Astrocyte (in vitro differentiated cells and primary cell): Measurements from ENCODE around the gene GRIK3. TPM values are rescaled to one million over a fixed set of nuclear protein-coding genes. Genes with fewer than 3 reads are reported as not detected.

Source experiments
- DNase-seq: peaks from one replicate; pipeline ENCODE4 v3.0.0-alpha.2; 2010; ENCODE audit warnings: low read depth
- FAIRE-seq: peaks from 2 replicates; lab custom pipeline; 2011; peaks lifted over from hg19 to GRCh38; lab: Jason Lieb, UNC
- H2AFZ ChIP-seq: 2 replicates; pipeline ENCODE4 v1.6.0; 2012; ENCODE audit warnings: low read depth, low read length, inconsistent platforms
- H3K27ac ChIP-seq: 2 replicates; pipeline ENCODE4 v1.5.1; 2011; ENCODE audit warnings: low read depth, low read length, inconsistent platforms
- H3K27me3 ChIP-seq: 2 replicates; pipeline ENCODE4 v1.6.0; 2011; ENCODE audit warnings: low read length, inconsistent platforms; ENCODE audit not compliant: insufficient read depth
- H3K36me3 ChIP-seq: 2 replicates; pipeline ENCODE4 v1.5.1; 2011; ENCODE audit warnings: low read length, inconsistent platforms; ENCODE audit not compliant: insufficient read depth
- H3K4me1 ChIP-seq: 2 replicates; pipeline ENCODE4 v1.5.1; 2011; ENCODE audit warnings: low read length, inconsistent platforms; ENCODE audit not compliant: insufficient read depth
- H3K4me2 ChIP-seq: 2 replicates; pipeline ENCODE4 v1.6.0; 2012; ENCODE audit warnings: low read length, inconsistent platforms
- H3K4me3 ChIP-seq: 2 replicates; pipeline ENCODE4 v1.5.1; 2011; ENCODE audit warnings: low read depth, mild to moderate bottlenecking, low read length, inconsistent platforms; ENCODE audit not compliant: insufficient read depth
- H3K79me2 ChIP-seq: 2 replicates; pipeline ENCODE4 v1.6.0; 2012; ENCODE audit warnings: mild to moderate bottlenecking, low read length, inconsistent platforms; ENCODE audit not compliant: insufficient read depth
- H3K9ac ChIP-seq: 2 replicates; pipeline ENCODE4 v1.6.0; 2012; ENCODE audit warnings: mild to moderate bottlenecking, low read length, inconsistent platforms
- H3K9me3 ChIP-seq: 2 replicates; pipeline ENCODE4 v1.5.1; 2012; ENCODE audit warnings: low read depth, mild to moderate bottlenecking, low read length, inconsistent platforms; ENCODE audit not compliant: insufficient read depth
- H4K20me1 ChIP-seq: 2 replicates; pipeline ENCODE4 v1.6.0; 2012; ENCODE audit warnings: low read length, inconsistent platforms; ENCODE audit not compliant: insufficient read depth
- H3K27ac Mint-ChIP-seq: one replicate; pipeline ENCODE4 v1.8.0; 2021; ENCODE audit warnings: mild to moderate bottlenecking, mixed read lengths; ENCODE audit not compliant: unreplicated experiment
- H3K27me3 Mint-ChIP-seq: one replicate; pipeline ENCODE4 v1.8.0; 2021; ENCODE audit warnings: low read depth, mixed read lengths; ENCODE audit not compliant: unreplicated experiment
- H3K36me3 Mint-ChIP-seq: one replicate; pipeline ENCODE4 v1.8.0; 2021; ENCODE audit warnings: low read depth, mixed read lengths; ENCODE audit not compliant: unreplicated experiment
- H3K4me1 Mint-ChIP-seq: one replicate; pipeline ENCODE4 v1.8.0; 2021; ENCODE audit warnings: low read depth, mixed read lengths; ENCODE audit not compliant: unreplicated experiment
- H3K4me3 Mint-ChIP-seq: one replicate; pipeline ENCODE4 v1.8.0; 2021; ENCODE audit warnings: mild to moderate bottlenecking, moderate library complexity, mixed read lengths; ENCODE audit not compliant: unreplicated experiment
- H3K9me3 Mint-ChIP-seq: one replicate; pipeline ENCODE4 v1.8.0; 2021; ENCODE audit warnings: mild to moderate bottlenecking, mixed read lengths; ENCODE audit not compliant: unreplicated experiment
- CTCF ChIP-seq: IDR thresholded peaks from 2 replicates; pipeline ENCODE4 v1.5.1; 2011; ENCODE audit warnings: low read depth, mild to moderate bottlenecking, inconsistent platforms, low read length, moderate library complexity; ENCODE audit not compliant: insufficient read depth
- EZH2 ChIP-seq: IDR thresholded peaks from 2 replicates; pipeline ENCODE4 v1.6.1; 2012; ENCODE audit warnings: mild to moderate bottlenecking, low read length, inconsistent platforms; ENCODE audit not compliant: insufficient read depth
- total RNA-seq: library from RNA; stranded (reverse); gene quantifications from 2 replicates; pipeline ENCODE4 v1.2.1, GENCODE V29; 2021

GRIK3 gene
- total RNA-seq, 1 donor from 2014 or later, result 0.16 TPM

GRCh38 chr1:36977731-36978406 lies 56.4 kb downstream of the GRIK3 start:
- Histone ChIP-seq H2AFZ (no peak overlapping the region), H3K4me3 (no peak overlapping the region), H3K9me3 (peaks cover 11% of the 10 kb centered on the region), H3K27me3 (no peaks in the 10 kb centered on the region), H4K20me1 (no peaks in the 10 kb centered on the region), H3K36me3 (no peaks in the 10 kb centered on the region), H3K9ac (no peak overlapping the region), H3K4me1 (no peaks in the 10 kb centered on the region), H3K27ac (no peak overlapping the region), H3K4me2 (no peak overlapping the region), H3K79me2 (no peaks in the 10 kb centered on the region)
- Mint-ChIP-seq H3K4me3 (no peak overlapping the region), H3K27me3 (peaks cover 56% of the 10 kb centered on the region), H3K9me3 (peaks cover 10% of the 10 kb centered on the region), H3K4me1 (peaks cover 1% of the 10 kb centered on the region), H3K36me3 (peaks cover 2% of the 10 kb centered on the region), H3K27ac (no peak overlapping the region)
- FAIRE-seq (no peak), DNase-seq (no peak)
- TF ChIP-seq CTCF (no peak), EZH2 (no peak)

GRCh38 chr1:36975642-36976041 lies 58.7 kb downstream of the GRIK3 start:
- Mint-ChIP-seq H3K27me3 (peaks cover 46% of the 10 kb centered on the region), H3K4me3 (no peak overlapping the region), H3K36me3 (peaks cover 2% of the 10 kb centered on the region), H3K27ac (no peak overlapping the region), H3K4me1 (no peaks in the 10 kb centered on the region), H3K9me3 (peaks cover 10% of the 10 kb centered on the region)
- Histone ChIP-seq H3K79me2 (no peaks in the 10 kb centered on the region), H3K9ac (no peak overlapping the region), H3K4me3 (no peak overlapping the region), H3K9me3 (peaks cover 11% of the 10 kb centered on the region), H3K4me2 (no peak overlapping the region), H2AFZ (no peak overlapping the region), H4K20me1 (no peaks in the 10 kb centered on the region), H3K27ac (no peak overlapping the region), H3K27me3 (no peaks in the 10 kb centered on the region), H3K36me3 (no peaks in the 10 kb centered on the region), H3K4me1 (no peaks in the 10 kb centered on the region)
- FAIRE-seq, result no peak
- no peak for DNase-seq
- TF ChIP-seq EZH2 (no peak), CTCF (no peak)

GRCh38 chr1:36973056-36973455 lies 61.3 kb downstream of the GRIK3 start:
- peaks cover 36% of the 10 kb centered on the region for H3K27me3 Mint-ChIP-seq
- no peaks in the 10 kb centered on the region for H3K79me2 ChIP-seq
- H3K9ac ChIP-seq, result no peak overlapping the region
- no peak for FAIRE-seq
- no peaks in the 10 kb centered on the region for H3K4me1 ChIP-seq
- TF ChIP-seq CTCF (no peak), EZH2 (no peak)
- H3K36me3 ChIP-seq, result no peaks in the 10 kb centered on the region
- no peaks in the 10 kb centered on the region for H3K4me1 Mint-ChIP-seq
- no peaks in the 10 kb centered on the region for H3K27me3 ChIP-seq
- no peak overlapping the region for H3K4me3 Mint-ChIP-seq
- H3K4me3 ChIP-seq, result no peak overlapping the region
- no peak overlapping the region for H2AFZ ChIP-seq
- no peaks in the 10 kb centered on the region for H3K36me3 Mint-ChIP-seq
- no peaks in the 10 kb centered on the region for H3K9me3 ChIP-seq
- DNase-seq, result no peak
- no peak overlapping the region for H3K27ac ChIP-seq
- H3K9me3 Mint-ChIP-seq, result peaks cover 7% of the 10 kb centered on the region
- no peaks in the 10 kb centered on the region for H4K20me1 ChIP-seq
- H3K4me2 ChIP-seq, result no peak overlapping the region
- H3K27ac Mint-ChIP-seq, result no peak overlapping the region
